ENCODE data around the gene CHERP.

The CHERP gene

DNA sequence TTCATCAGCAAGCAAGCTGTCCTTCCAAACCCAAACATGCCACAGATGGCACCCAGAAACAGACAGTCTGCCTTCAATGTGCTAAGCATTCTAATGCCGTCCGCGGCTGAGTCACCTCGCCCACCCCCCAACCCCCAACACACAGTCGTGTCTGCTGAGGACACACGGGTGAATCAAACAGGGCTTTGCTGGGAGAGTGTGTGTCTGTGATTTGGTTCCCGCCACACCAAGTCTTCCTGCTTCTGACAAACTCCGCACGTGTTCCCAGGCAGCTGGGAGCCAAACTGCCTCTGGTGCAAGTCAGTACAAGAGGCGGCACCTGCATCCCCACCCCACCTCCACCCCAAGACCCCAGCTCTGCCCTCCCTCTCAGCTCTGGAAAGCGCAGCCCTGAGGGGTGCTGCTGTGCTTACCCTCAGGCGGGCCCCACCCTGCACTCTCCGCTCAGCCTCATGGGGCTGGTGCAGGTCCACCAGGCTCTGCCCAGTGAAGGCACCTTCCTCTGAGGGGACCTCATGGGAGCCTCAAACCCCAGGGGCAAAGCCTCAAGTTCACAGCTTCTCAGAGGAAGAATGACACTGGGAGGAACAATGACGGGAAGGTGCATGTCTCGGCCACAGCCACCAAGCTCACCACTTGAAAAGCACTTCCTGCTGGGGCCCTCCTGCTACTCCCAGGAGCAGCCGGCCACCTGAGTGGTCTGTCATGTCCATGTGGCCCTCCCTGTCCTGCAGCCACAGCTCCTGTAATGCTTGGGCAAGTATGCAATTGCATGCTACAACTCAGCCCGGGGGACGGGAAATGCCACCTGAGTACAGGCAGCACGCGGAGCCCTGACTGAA, 45.0 kb upstream of the CHERP start:
- no peak overlapping the region for H3K4me3 ChIP-seq (ENCODE audit: low read length)
- TF ChIP-seq, protein P1, sequence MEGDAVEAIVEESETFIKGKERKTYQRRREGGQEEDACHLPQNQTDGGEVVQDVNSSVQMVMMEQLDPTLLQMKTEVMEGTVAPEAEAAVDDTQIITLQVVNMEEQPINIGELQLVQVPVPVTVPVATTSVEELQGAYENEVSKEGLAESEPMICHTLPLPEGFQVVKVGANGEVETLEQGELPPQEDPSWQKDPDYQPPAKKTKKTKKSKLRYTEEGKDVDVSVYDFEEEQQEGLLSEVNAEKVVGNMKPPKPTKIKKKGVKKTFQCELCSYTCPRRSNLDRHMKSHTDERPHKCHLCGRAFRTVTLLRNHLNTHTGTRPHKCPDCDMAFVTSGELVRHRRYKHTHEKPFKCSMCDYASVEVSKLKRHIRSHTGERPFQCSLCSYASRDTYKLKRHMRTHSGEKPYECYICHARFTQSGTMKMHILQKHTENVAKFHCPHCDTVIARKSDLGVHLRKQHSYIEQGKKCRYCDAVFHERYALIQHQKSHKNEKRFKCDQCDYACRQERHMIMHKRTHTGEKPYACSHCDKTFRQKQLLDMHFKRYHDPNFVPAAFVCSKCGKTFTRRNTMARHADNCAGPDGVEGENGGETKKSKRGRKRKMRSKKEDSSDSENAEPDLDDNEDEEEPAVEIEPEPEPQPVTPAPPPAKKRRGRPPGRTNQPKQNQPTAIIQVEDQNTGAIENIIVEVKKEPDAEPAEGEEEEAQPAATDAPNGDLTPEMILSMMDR (IDR thresholded peaks at IDR 0.05; ENCODE audit: insufficient read depth, low read depth, low read length, missing control alignments) = no peak
- DNase-seq (ENCODE audit: low read depth) = peak; percentile 84

DNA sequence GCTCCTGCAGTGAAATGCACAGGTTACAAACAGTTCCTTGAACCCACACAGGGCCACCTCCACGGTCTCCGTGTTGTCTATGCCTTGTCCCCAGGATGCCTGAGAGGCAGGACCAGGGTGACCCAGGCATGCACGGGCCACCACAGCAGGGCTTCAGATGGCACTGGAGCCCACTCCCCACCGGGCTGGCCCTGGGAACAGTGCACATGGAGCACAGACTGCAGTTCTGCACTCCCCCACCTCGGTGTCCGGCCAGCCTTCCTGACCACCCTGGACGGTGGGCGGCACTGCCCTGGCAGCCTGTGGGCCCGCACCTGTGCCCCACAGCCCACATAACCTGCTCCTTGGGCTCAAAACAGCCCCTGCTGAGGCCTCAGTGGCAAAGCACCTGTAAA, 44.2 kb upstream of the CHERP start:
- no peak for DNase-seq (ENCODE audit: low read depth)
- no peak overlapping the region for H3K4me3 ChIP-seq (ENCODE audit: low read length)
- TF ChIP-seq, protein P1 (IDR thresholded peaks at IDR 0.05; ENCODE audit: insufficient read depth, low read depth, low read length, missing control alignments) = no peak

DNA sequence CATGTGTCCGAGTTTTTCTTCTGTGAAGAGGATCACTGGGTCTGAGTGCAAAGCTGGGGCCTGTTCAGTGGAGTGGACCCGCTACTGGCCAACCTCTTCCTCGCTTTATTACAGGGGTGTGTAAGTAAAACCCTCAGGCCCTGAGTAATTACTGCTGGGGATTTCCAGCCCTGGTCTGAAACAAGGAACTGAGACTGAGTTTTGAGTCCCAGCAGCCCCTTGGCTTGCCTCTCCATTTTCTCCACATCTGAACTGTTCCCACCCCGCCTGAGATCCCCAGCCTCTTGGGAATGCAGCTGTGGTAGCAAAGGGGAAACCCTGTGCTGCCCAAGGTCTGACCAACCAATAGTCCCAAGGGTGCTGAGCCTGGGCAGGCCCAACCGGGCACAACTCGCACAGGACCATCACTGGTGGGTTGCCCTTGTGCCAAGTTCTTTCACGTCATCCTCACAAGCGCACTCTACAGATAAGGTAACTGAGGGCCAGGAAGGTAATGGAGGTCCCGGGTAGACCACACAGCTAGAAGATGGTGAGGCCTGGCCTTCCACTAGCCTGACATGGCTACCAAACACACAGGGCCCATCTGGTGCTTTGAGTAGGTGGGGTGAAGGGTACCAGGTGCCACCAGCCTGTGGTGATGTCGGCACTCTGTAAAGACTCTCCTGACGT, 43.7 kb upstream of the CHERP start:
- DNase-seq (ENCODE audit: low read depth) = peak; percentile 44
- H3K4me3 ChIP-seq (ENCODE audit: low read length) = no peak overlapping the region

DNA sequence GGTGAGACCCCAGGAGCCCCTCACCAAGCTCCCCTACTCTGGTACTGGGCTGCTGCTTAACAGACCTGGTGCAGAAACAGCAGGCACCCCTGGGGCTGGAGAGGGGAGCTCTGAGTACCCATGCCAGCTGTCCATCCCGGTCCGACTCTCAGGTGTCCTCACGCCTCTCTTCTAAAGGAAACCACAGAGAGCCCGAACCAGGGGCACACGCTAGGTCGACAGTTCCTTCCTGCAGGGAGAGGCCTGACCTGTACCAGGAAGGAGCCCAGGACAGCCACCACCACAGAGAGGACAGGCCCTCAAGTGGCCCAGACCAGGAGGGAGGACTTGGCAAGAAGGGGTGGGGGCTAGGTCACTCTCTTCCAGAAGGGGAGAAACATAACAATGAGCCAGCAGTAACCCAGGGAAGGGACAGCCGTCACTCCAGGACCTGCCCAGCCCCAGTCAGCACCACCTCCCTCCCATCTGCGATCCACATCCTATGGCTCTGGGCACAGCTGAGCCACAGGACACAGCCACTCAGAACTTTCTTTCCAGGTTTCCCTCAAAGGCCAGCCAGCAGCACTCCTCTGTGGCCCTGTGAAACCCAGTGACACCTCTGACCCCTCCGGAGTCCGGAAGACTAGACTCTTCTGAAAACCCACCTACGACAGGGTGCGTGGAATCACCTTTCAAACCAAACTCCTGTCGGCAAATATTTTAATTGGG, 43.0 kb upstream of the CHERP start:
- TF ChIP-seq, protein P1 (IDR thresholded peaks at IDR 0.05; ENCODE audit: insufficient read depth, low read depth, low read length, missing control alignments) = no peak
- no peak overlapping the region for H3K4me3 ChIP-seq (ENCODE audit: low read length)
- no peak for DNase-seq (ENCODE audit: low read depth)

More for the DNA sequence above, 43.7 kb upstream of the CHERP start:
- TF ChIP-seq, protein P1 (IDR thresholded peaks at IDR 0.05; ENCODE audit: insufficient read depth, low read depth, low read length, missing control alignments) = no peak

DNA sequence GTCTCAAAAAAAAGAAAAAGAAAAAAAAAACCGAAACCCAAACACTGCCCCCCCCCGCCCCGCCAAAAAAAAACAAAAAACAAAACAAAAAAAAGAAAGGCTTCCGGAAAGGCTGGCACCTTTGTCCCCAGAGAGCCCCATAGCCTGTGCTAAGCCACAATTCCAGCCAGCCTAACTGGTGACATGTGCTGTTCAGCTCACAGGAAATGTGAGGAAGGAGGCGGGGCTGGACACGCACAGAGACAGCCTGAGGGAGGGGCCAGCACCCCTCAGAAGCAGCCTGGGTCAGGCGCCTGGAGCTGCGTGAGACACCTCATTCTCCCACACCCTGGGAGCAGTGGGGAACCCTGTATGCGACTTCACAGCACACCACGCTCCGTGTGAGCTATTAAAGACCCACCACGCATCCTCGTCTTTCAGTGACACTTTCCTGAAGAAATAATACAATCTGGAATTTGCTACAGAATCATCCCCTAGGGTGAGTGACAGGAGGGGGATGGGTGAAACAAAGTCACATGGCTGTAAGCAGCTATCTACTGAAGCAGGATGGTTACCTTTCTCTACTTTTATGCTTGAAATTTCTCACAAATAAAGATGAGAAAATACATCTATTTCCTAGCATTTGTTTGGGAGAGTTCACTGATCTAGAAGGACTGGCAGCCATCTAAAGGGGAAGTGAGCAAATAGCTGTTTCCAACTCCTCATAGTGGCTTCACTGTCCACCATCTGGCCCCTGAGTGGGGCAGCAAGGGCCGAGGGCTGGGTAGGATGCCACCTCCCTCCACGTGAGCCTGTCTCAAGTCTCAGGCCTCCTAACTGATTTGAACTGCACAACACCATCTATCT, 42.2 kb upstream of the CHERP start:
- TF ChIP-seq, protein P1 (IDR thresholded peaks at IDR 0.05; ENCODE audit: insufficient read depth, low read depth, low read length, missing control alignments) = no peak
- peak; percentile 90 for DNase-seq (ENCODE audit: low read depth)
- H3K4me3 ChIP-seq (ENCODE audit: low read length) = no peak overlapping the region

Measured in epithelial cell of esophagus (primary cell).